Measurements from ENCODE around the gene SLC10A7.

SLC10A7 gene

GRCh38 chr4:146299607-146300006 is 222.1 kb downstream of the SLC10A7 start:
- DNase-seq = no peak

DNA sequence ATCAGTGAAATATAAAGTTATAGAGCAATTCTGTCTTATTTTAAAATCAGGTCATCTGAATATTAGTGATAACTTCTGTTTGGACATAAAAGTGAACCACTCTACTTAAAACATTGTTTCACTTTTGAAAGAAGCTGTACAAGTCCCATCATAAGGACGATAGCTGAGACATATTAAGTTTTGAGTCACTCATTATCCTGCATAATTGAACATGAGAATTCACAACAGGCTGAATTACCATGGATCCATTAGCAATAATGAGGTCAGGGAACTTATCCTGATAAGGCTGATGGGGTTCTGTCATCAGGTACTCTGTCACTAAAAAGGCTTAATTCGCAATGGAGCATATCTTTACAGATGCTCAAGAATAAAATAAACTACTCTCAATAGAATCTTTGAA is 227.0 kb downstream of the SLC10A7 start:
- no peak for DNase-seq

- DNase-seq = no peak
Observed at GRCh38 chr4:146292508-146292907, 229.2 kb downstream of the SLC10A7 start.

DNA sequence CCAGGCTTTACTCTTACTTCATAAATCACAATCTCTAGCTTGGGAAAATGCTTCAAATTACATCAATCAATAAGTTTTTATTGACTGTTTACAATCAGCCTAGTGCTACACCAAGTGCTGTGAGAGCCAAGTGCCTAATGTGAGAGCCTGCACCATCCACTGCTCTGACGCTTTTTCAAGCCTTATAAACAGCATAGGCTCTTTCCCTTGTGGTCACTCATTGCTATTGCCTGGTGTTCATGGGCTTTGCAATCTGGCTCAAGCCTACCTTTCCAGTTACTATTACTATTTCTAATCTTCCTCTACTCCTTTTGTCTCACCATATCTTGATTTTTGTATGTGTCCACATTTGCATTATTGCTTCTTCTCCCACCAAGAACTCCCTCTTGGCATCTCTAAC is 230.4 kb downstream of the SLC10A7 start:
- DNase-seq = no peak

DNA sequence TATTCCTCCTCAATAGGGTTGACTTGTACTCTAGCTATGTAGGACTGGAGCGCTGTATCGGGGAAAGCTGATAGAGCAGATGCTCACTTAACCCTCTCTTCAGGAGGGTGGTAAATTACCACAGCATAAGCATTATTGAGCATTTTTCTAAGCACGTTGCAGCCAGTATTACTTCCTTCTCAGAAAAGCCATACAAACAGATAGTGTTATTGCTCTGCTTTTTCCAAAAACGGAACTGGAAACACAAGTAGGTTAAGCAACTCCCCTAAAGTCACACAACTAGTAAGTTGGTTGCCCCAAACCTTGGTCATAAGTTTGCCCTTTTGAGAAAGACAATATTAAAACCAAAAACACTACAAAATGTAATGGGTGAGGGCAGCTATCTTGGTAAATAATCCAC is 233.5 kb downstream of the SLC10A7 start:
- DNase-seq = no peak

- DNase-seq = no peak
Observed at GRCh38 chr4:146285037-146285436, 236.7 kb downstream of the SLC10A7 start.

GRCh38 chr4:146283758-146284651 is 237.7 kb downstream of the SLC10A7 start:
- no peak for DNase-seq

- DNase-seq = no peak
Observed at GRCh38 chr4:146282657-146283056, 239.1 kb downstream of the SLC10A7 start.

- DNase-seq = no peak
Observed at GRCh38 chr4:146278986-146279385, 242.8 kb downstream of the SLC10A7 start.

GRCh38 chr4:146275370-146275769 is 246.4 kb downstream of the SLC10A7 start:
- no peak for DNase-seq

- no peak for DNase-seq
Observed at GRCh38 chr4:146274774-146275173, 247.0 kb downstream of the SLC10A7 start.

- DNase-seq = no peak
Observed at GRCh38 chr4:146273204-146273901, 248.4 kb downstream of the SLC10A7 start.

GRCh38 chr4:146271466-146271865 is 250.3 kb downstream of the SLC10A7 start:
- DNase-seq = no peak

GRCh38 chr4:146269228-146269653 is 252.5 kb downstream of the SLC10A7 start:
- DNase-seq = no peak

DNA sequence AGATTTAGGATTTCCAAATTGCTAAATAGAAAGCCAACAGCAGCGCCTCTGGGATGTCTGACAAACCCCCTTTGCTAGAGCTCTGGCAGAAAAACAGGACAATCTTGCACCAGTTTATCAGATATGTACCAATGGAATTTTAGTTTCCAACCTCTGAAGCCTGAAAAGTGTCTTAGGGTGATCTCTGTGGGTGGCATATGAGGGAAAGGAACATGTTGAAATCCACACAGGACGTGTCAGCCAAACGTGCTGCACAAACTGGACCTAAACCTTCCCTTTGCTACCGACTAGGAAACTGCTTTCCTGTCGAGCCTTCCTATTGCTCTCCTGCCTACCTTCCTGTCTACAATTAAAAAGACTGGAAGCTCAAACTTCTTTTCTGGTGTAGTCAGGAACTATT is 253.9 kb downstream of the SLC10A7 start:
- no peak for DNase-seq

GRCh38 chr4:146265950-146266490 is 255.7 kb downstream of the SLC10A7 start:
- DNase-seq = no peak

DNA sequence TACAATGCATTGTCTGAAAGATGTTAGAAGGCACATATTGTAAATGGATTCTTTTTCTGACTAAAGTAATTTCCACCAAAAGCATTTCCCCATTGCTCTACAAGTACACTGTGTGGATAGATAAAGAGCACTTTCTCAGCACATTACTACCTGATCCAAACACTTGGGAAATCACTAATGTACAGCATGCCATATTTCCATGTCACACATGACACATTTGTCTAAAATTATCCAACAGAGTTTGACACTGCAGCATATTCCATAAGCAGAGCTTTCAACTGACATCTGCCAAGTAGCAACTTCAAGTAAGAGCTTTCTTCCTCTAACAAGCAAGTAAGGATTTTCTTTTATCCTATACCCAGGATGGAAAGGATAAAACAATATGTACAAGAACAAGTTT is 257.9 kb downstream of the SLC10A7 start:
- no peak for DNase-seq

GRCh38 chr4:146261041-146261440 is 260.7 kb downstream of the SLC10A7 start:
- no peak for DNase-seq

GRCh38 chr4:146260521-146260920 is 261.2 kb downstream of the SLC10A7 start:
- DNase-seq = no peak

- no peak for DNase-seq
Observed at GRCh38 chr4:146257511-146257910, 264.2 kb downstream of the SLC10A7 start.

GRCh38 chr4:146256328-146256727 is 265.4 kb downstream of the SLC10A7 start:
- DNase-seq = no peak

- no peak for DNase-seq
Observed at GRCh38 chr4:146255874-146256273, 265.9 kb downstream of the SLC10A7 start.

DNA sequence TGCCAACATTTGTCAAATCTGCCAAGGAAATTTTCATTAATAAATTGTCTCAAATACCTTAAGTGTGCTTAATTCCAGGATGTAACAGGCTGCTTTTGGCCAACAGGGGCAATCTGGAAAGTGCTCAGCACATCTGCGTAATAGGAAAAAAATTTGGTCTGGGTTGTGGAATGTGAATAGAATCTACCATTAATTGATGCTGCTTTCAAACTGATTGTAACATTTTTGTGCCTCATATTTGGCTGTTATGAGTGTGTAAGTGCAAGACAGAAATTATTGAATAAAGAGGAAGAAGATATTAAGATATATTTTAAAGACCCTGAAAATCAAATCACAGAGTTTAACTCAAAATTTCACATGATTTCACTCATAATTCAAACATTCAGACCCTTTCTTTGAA is 266.3 kb downstream of the SLC10A7 start:
- DNase-seq = no peak
